ENCODE measurements around the gene CENPX.

DNA sequence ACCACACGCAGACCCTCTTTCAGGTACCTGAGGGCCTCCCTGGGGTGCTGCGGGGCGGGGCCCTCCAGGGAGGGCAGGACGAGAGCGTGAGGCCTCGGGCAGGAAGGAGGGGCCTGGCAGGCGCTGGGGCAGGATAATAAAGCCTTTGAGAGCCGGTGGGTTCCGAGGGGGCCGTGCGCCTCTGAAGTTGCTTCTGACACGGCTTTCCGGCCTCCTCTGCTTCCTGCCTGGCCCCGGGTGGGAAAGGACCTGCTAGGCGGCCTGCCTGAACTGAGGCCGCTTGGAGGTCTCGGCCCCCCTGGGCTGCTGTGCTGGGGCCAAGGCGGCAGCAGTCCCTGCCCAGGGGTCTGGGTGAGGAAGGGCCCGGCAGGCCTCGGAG, 10.4 kb downstream of the CENPX start:
- no peak for TF ChIP-seq FOXM1 (IDR thresholded peaks at IDR 0.05; ENCODE audit: borderline replicate concordance, low read depth)
- no peak for TF ChIP-seq RAD21 (IDR thresholded peaks at IDR 0.05; ENCODE audit: low read depth)
- TF ChIP-seq, protein P1, sequence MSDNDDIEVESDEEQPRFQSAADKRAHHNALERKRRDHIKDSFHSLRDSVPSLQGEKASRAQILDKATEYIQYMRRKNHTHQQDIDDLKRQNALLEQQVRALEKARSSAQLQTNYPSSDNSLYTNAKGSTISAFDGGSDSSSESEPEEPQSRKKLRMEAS (IDR thresholded peaks at IDR 0.05): no peak
- no peak for TF ChIP-seq EP300 (IDR thresholded peaks at IDR 0.05; ENCODE audit: borderline replicate concordance)
- TF ChIP-seq TCF12 (IDR thresholded peaks at IDR 0.05; ENCODE audit: low read depth): no peak
- TF ChIP-seq TAF1 (IDR thresholded peaks at IDR 0.05; ENCODE audit: low read depth): no peak
- no peak for TF ChIP-seq CREB1 (IDR thresholded peaks at IDR 0.05; ENCODE audit: low read depth)
- TF ChIP-seq ZBTB7A (IDR thresholded peaks at IDR 0.05; ENCODE audit: low read depth): no peak
- TF ChIP-seq TEAD4 (IDR thresholded peaks at IDR 0.05): no peak
- no peak for TF ChIP-seq CEBPB (IDR thresholded peaks at IDR 0.05)
- TF ChIP-seq YY1 (IDR thresholded peaks at IDR 0.05; ENCODE audit: low read depth): no peak
- TF ChIP-seq NFIC (IDR thresholded peaks at IDR 0.05): no peak
- no peak for TF ChIP-seq EGR1 (IDR thresholded peaks at IDR 0.05)
- TF ChIP-seq, protein P2, sequence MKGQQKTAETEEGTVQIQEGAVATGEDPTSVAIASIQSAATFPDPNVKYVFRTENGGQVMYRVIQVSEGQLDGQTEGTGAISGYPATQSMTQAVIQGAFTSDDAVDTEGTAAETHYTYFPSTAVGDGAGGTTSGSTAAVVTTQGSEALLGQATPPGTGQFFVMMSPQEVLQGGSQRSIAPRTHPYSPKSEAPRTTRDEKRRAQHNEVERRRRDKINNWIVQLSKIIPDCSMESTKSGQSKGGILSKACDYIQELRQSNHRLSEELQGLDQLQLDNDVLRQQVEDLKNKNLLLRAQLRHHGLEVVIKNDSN (IDR thresholded peaks at IDR 0.05): no peak
